Thyroid gland (tissue), 4 donors: ENCODE results near the gene ACIN1.

Source experiments
- POLR2A ChIP-seq, 2 donors: fragments of 450-650 bp; IDR thresholded peaks; one replicate each; pipeline ENCODE4 v1.6.1; 2017; ENCODE audit warnings: antibody characterized with exemption in 2 of 2, mild to moderate bottlenecking in 2 of 2, moderate library complexity in 1 of 2
- TF ChIP-seq, protein P1 (sequence below), 6 experiments: fragments of 200-600 bp in 3 of 6; fragments of 450-650 bp in 3 of 6; sonication (generic) in 3 of 6; IDR thresholded peaks; one replicate each; pipeline ENCODE4 v1.5.1; 2016 to 2019; ENCODE audit warnings: antibody characterized with exemption in 6 of 6, mild to moderate bottlenecking in 2 of 6, inconsistent platforms in 1 of 6, moderate library complexity in 1 of 6

- TF ChIP-seq, protein P1, sequence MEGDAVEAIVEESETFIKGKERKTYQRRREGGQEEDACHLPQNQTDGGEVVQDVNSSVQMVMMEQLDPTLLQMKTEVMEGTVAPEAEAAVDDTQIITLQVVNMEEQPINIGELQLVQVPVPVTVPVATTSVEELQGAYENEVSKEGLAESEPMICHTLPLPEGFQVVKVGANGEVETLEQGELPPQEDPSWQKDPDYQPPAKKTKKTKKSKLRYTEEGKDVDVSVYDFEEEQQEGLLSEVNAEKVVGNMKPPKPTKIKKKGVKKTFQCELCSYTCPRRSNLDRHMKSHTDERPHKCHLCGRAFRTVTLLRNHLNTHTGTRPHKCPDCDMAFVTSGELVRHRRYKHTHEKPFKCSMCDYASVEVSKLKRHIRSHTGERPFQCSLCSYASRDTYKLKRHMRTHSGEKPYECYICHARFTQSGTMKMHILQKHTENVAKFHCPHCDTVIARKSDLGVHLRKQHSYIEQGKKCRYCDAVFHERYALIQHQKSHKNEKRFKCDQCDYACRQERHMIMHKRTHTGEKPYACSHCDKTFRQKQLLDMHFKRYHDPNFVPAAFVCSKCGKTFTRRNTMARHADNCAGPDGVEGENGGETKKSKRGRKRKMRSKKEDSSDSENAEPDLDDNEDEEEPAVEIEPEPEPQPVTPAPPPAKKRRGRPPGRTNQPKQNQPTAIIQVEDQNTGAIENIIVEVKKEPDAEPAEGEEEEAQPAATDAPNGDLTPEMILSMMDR (IDR thresholded peaks at IDR 0.05) = no peak
- TF ChIP-seq POLR2A (IDR thresholded peaks at IDR 0.05) = no peak
Measured at GRCh38 chr14:23043145-23043544, 51.8 kb downstream of the ACIN1 start.
